GM18507 (cell line): ENCODE measurements around the gene SART1.

ENCODE experiments used
- DNase-seq: peaks from one replicate; pipeline ENCODE4 v3.0.0; 2011; ENCODE audit warnings: low read depth; ENCODE audit not compliant: insufficient read length; ENCODE audit errors: extremely low spot score
- FAIRE-seq: peaks from 2 replicates; lab custom pipeline; 2011; peaks lifted over from hg19 to GRCh38; lab: Jason Lieb, UNC

SART1 gene

GRCh38 chr11:65961267-65962140, at the start of gene SART1:
TSS of gene SART1 (plus strand) at chr11:65961734. CDS start at chr11:65961781, 47 bp downstream.
- FAIRE-seq: peak; percentile 96

GRCh38 chr11:65912845-65913244, 48.7 kb upstream of the SART1 start:
- no peak for DNase-seq
- FAIRE-seq: no peak

More at GRCh38 chr11:65961267-65962140, at the start of gene SART1:
- DNase-seq: peak; percentile 98

GRCh38 chr11:65915101-65915820, 46.3 kb upstream of the SART1 start:
- no peak for DNase-seq
- FAIRE-seq: no peak

GRCh38 chr11:65915821-65916251, 45.7 kb upstream of the SART1 start:
- FAIRE-seq (no peak), DNase-seq (no peak)

- FAIRE-seq (no peak), DNase-seq (no peak)
These were observed 45.1 kb upstream of the SART1 start for GRCh38 chr11:65916391-65916790.

- no peak for DNase-seq
- no peak for FAIRE-seq
These were observed 44.5 kb upstream of the SART1 start for GRCh38 chr11:65917077-65917433.

GRCh38 chr11:65917434-65918210, 43.9 kb upstream of the SART1 start:
- no peak for DNase-seq
- no peak for FAIRE-seq

- DNase-seq: no peak
- no peak for FAIRE-seq
These were observed 43.1 kb upstream of the SART1 start, which contains the start of gene C11orf68 for GRCh38 chr11:65918211-65919140. TSS of gene C11orf68 (minus strand) at chr11:65919062. CDS start at chr11:65919031, 31 bp downstream.

- peak; percentile 73 for FAIRE-seq
- peak; percentile 97 for DNase-seq
These were observed 42.4 kb upstream of the SART1 start, which contains the start of gene DRAP1 for GRCh38 chr11:65919141-65919572. TSS of gene DRAP1 (plus strand) at chr11:65919426. CDS start at chr11:65919502, 76 bp downstream.

- no peak for FAIRE-seq
These were observed 41.8 kb upstream of the SART1 start for GRCh38 chr11:65919573-65920371.

GRCh38 chr11:65920372-65920802, 41.1 kb upstream of the SART1 start:
- FAIRE-seq (no peak), DNase-seq (no peak)

More at GRCh38 chr11:65919573-65920371, 41.8 kb upstream of the SART1 start:
- no peak for DNase-seq

- DNase-seq (no peak), FAIRE-seq (no peak)
These were observed 40.4 kb upstream of the SART1 start for GRCh38 chr11:65921033-65921555.

GRCh38 chr11:65921876-65922275, 39.7 kb upstream of the SART1 start:
- FAIRE-seq: no peak

GRCh38 chr11:65922565-65922964, 39.0 kb upstream of the SART1 start:
- DNase-seq (no peak), FAIRE-seq (no peak)

More at GRCh38 chr11:65921876-65922275, 39.7 kb upstream of the SART1 start:
- DNase-seq: no peak

GRCh38 chr11:65925397-65925796, 36.1 kb upstream of the SART1 start:
- FAIRE-seq: no peak
- no peak for DNase-seq

- peak; percentile 93 for FAIRE-seq
These were observed 33.6 kb upstream of the SART1 start for GRCh38 chr11:65927904-65928397.

GRCh38 chr11:65928667-65929066, 32.9 kb upstream of the SART1 start:
- FAIRE-seq: peak; percentile 69
- DNase-seq: no peak

More at GRCh38 chr11:65927904-65928397, 33.6 kb upstream of the SART1 start:
- peak; percentile 76 for DNase-seq
